ENCODE measurements around the gene COL6A5. TPM values are rescaled to one million over a fixed set of nuclear protein-coding genes. Genes with fewer than 3 reads are reported as not detected.
A peak's percentile ranks its signal among the peaks of the same experiment; 100 is the strongest.
"Not testable (repeated sequence)": the region's sequence is repeated elsewhere in the genome, so short reads cannot be mapped to it uniquely, and the experiment has no call there.

Gene COL6A5
- total RNA-seq, 1 donor from 2014 or later, result not detected

- Histone ChIP-seq H3K36me3 (ENCODE audit: control insufficient read depth, insufficient read depth, low read length) (no peaks in the 10 kb centered on the region), H3K27me3 (ENCODE audit: control insufficient read depth, insufficient read depth, low read length) (no peaks in the 10 kb centered on the region), H3K4me3 (ENCODE audit: low read depth, low read length) (no peak overlapping the region)
- no peak for DNase-seq (ENCODE audit: low read depth)
- no peak for TF ChIP-seq CTCF (IDR thresholded peaks at IDR 0.05; ENCODE audit: insufficient read depth, low read length, poor library complexity, severe bottlenecking)
Measured at GRCh38 chr3:130392266-130392665, 46.8 kb downstream of the COL6A5 start.

- H3K36me3 ChIP-seq (ENCODE audit: control insufficient read depth, insufficient read depth, low read length), result no peaks in the 10 kb centered on the region
- H3K27me3 ChIP-seq (ENCODE audit: control insufficient read depth, insufficient read depth, low read length), result no peaks in the 10 kb centered on the region
- TF ChIP-seq CTCF (IDR thresholded peaks at IDR 0.05; ENCODE audit: insufficient read depth, low read length, poor library complexity, severe bottlenecking), result no peak
- no peak for DNase-seq (ENCODE audit: low read depth)
- no peak overlapping the region for H3K4me3 ChIP-seq (ENCODE audit: low read depth, low read length)
Measured at GRCh38 chr3:130393594-130393993, 48.1 kb downstream of the COL6A5 start.

GRCh38 chr3:130395331-130395730 lies 49.9 kb downstream of the COL6A5 start:
- TF ChIP-seq CTCF (IDR thresholded peaks at IDR 0.05; ENCODE audit: insufficient read depth, low read length, poor library complexity, severe bottlenecking), result no peak
- H3K27me3 ChIP-seq (ENCODE audit: control insufficient read depth, insufficient read depth, low read length), result no peaks in the 10 kb centered on the region
- H3K4me3 ChIP-seq (ENCODE audit: low read depth, low read length), result no peak overlapping the region
- H3K36me3 ChIP-seq (ENCODE audit: control insufficient read depth, insufficient read depth, low read length), result no peaks in the 10 kb centered on the region
- DNase-seq (ENCODE audit: low read depth), result no peak

- TF ChIP-seq CTCF (IDR thresholded peaks at IDR 0.05; ENCODE audit: insufficient read depth, low read length, poor library complexity, severe bottlenecking), result no peak
- H3K4me3 ChIP-seq (ENCODE audit: low read depth, low read length), result no peak overlapping the region
- peak; percentile 70 for DNase-seq (ENCODE audit: low read depth)
- no peaks in the 10 kb centered on the region for H3K36me3 ChIP-seq (ENCODE audit: control insufficient read depth, insufficient read depth, low read length)
- no peaks in the 10 kb centered on the region for H3K27me3 ChIP-seq (ENCODE audit: control insufficient read depth, insufficient read depth, low read length)
Measured at GRCh38 chr3:130395916-130396315, 50.4 kb downstream of the COL6A5 start.

- no peak overlapping the region for H3K4me3 ChIP-seq (ENCODE audit: low read depth, low read length)
- H3K36me3 ChIP-seq (ENCODE audit: control insufficient read depth, insufficient read depth, low read length), result no peaks in the 10 kb centered on the region
- TF ChIP-seq CTCF (IDR thresholded peaks at IDR 0.05; ENCODE audit: insufficient read depth, low read length, poor library complexity, severe bottlenecking), result no peak
- no peak for DNase-seq (ENCODE audit: low read depth)
- H3K27me3 ChIP-seq (ENCODE audit: control insufficient read depth, insufficient read depth, low read length), result no peaks in the 10 kb centered on the region
Measured at GRCh38 chr3:130404401-130404800, 58.9 kb downstream of the COL6A5 start.

- no peaks in the 10 kb centered on the region for H3K36me3 ChIP-seq (ENCODE audit: control insufficient read depth, insufficient read depth, low read length)
- DNase-seq (ENCODE audit: low read depth), result no peak
- H3K4me3 ChIP-seq (ENCODE audit: low read depth, low read length), result no peak overlapping the region
- H3K27me3 ChIP-seq (ENCODE audit: control insufficient read depth, insufficient read depth, low read length), result no peaks in the 10 kb centered on the region
- TF ChIP-seq CTCF (IDR thresholded peaks at IDR 0.05; ENCODE audit: insufficient read depth, low read length, poor library complexity, severe bottlenecking), result no peak
Measured at GRCh38 chr3:130405956-130406355, 60.5 kb downstream of the COL6A5 start.

- not testable (repeated sequence) for H3K4me3 ChIP-seq (ENCODE audit: low read depth, low read length); H3K27me3 ChIP-seq (ENCODE audit: control insufficient read depth, insufficient read depth, low read length); DNase-seq (ENCODE audit: low read depth); H3K36me3 ChIP-seq (ENCODE audit: control insufficient read depth, insufficient read depth, low read length)
Measured at GRCh38 chr3:130408253-130408652, 62.8 kb downstream of the COL6A5 start.

Measured in kidney epithelial cell (primary cell).